SK-N-MC (cell line): ENCODE results near the gene PDE11A.

Source experiments
- EZH2 ChIP-seq: fragments of 200-600 bp; sonication (generic); IDR thresholded peaks from one replicate; pipeline ENCODE4 v1.6.1; 2017; ENCODE audit warnings: antibody characterized with exemption
- FOXP2 ChIP-seq: optimal IDR thresholded peaks from 2 replicates; pipeline ENCODE3; 2011; ENCODE audit warnings: mild to moderate bottlenecking, moderate library complexity; ENCODE audit not compliant: insufficient read depth; ENCODE audit errors: extremely low read length, control extremely low read depth
- POLR2AphosphoS5 ChIP-seq: IDR thresholded peaks from 2 replicates; pipeline ENCODE4 v1.6.1; 2012; ENCODE audit warnings: mild to moderate bottlenecking, low read depth, low read length, borderline replicate concordance

- TF ChIP-seq POLR2AphosphoS5: no peak
- TF ChIP-seq EZH2: no peak
- TF ChIP-seq FOXP2: no peak
Observed at GRCh38 chr2:177703159-177703558, 369.4 kb downstream of the PDE11A start.
